Neuron (in vitro differentiated cells): Measurements from ENCODE around the gene TUBB1.
"Not testable (repeated sequence)": the region's sequence is repeated elsewhere in the genome, so short reads cannot be mapped to it uniquely, and the experiment has no call there.

Experiments used
- H2AFZ ChIP-seq: one replicate; pipeline ENCODE4 v1.6.1; 2013; ENCODE audit warnings: low read depth, mild to moderate bottlenecking, inconsistent platforms, low read length, moderate library complexity
- H3K27me3 ChIP-seq: one replicate; pipeline ENCODE4 v1.6.1; 2013; ENCODE audit warnings: low read length; ENCODE audit not compliant: insufficient read depth
- H3K36me3 ChIP-seq: one replicate; pipeline ENCODE4 v1.6.1; 2013; ENCODE audit warnings: low read length; ENCODE audit not compliant: insufficient read depth
- H3K4me1 ChIP-seq: one replicate; pipeline ENCODE4 v1.6.1; 2013; ENCODE audit warnings: low read length; ENCODE audit not compliant: insufficient read depth
- H3K4me3 ChIP-seq: 2 replicates; pipeline ENCODE4 v1.5.1; 2013; ENCODE audit warnings: mild to moderate bottlenecking, low read length, moderate library complexity
- H3K9me3 ChIP-seq: one replicate; pipeline ENCODE4 v1.6.1; 2013; ENCODE audit warnings: low read length

Gene TUBB1

DNA sequence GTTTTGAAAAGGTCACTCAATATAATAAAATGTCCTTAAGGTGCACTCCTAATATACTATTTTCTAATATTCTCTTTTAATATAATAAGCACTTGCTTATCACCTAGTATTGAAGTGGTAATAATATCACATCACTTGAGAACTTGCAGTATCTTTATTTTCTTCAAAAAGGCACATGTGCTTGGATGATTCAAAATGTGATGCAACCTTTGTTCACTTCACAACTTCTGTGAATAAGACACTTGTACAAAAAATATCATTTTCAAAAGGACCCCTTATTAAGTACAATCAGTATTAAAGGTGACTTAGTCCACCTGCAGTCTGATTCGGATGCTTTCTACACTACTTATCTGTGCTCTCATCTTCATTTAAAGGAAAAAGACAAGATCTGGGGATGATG is 20.0 kb downstream of the TUBB1 start:
- Histone ChIP-seq H2AFZ (no peak overlapping the region), H3K4me3 (no peak overlapping the region), H3K36me3 (peaks cover 11% of the 10 kb centered on the region), H3K27me3 (no peaks in the 10 kb centered on the region), H3K9me3 (peaks cover 3% of the 10 kb centered on the region), H3K4me1 (peaks cover 17% of the 10 kb centered on the region)

DNA sequence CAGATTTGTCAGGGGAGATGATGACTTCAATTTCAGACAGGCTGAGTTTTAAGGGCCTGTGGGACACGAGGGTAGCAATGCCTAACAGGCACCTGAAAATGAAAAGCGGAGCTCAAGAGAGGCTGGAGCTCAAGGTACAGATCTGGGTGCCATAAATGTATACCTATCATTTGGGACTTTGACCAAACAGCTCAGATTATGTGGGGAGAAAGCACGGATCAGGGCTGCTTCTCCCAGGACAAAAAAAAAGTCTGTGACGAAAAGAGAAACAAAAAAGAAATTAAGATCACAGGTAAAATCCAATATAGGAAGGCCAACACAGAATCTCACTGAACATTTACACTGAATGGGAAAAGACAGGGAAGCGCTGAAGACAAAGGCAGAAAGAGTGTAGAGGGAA is 21.4 kb downstream of the TUBB1 start:
- no peaks in the 10 kb centered on the region for H3K27me3 ChIP-seq
- H3K4me3 ChIP-seq, result no peak overlapping the region
- H2AFZ ChIP-seq, result no peak overlapping the region
- H3K36me3 ChIP-seq, result peaks cover 7% of the 10 kb centered on the region
- H3K9me3 ChIP-seq, result peaks cover 3% of the 10 kb centered on the region
- H3K4me1 ChIP-seq, result peaks cover 17% of the 10 kb centered on the region

DNA sequence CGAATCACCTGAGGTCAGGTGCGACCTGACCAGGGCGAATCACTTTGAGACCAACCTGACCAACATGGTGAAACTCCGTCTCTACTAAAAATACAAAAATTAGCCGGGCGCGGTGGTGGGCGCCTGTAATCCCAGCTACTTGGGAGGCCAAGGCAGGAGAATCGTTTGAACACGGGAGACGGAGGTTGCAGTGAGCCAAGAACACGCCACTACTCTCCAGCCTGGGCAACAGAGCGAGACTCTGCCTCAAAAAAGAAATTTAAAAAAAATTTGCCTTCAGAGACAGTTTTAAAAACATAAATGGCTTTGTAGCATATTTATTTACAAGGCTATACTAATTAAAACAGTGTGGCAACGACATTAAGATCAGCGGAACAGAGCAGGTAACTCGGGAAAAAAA is 22.3 kb downstream of the TUBB1 start:
- H3K4me3 ChIP-seq, result peak overlapping the region; percentile 67

DNA sequence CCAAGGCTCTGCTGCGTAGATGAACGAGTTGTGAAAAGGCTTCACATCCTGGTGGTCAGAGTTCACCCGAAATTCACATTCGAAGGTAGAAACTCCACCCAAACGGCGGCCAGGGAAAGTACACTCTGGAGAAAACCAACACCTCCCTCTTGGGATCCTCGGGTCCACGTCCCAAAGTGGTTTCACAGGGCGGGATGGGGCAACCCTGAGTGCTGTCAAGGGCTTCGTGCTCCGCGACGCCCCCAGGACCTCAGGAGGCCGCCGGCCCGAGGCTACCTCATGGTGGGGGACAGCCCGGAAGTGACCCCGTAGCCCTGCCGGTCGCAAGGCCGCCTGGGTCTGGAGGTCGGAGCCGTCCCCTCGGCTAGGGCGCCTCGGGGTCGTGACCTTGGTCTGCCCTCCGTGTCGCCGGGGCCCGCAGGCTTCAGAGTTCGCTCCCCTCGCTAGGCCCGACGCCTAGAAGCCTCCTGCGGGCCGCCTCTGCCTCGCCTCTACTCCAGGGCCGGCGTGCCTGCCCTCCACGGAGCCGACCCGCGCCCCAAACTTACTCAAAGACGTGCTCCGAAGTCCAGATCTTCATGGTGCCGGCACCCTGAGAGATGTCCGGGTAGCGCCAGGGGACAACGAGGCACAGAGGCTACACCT is 23.0 kb downstream of the TUBB1 start, which contains the start of gene PRELID3B:
Gene PRELID3B, minus strand, starts transcription at position 636 of the 645 bp plus-strand sequence. Its CDS starts 56 bp downstream, at position 580.
- Histone ChIP-seq H2AFZ (peak within 1 kb of the TSS; percentile 76), H3K27me3 (no peaks in the 10 kb centered on the region), H3K9me3 (peaks cover 3% of the 10 kb centered on the region), H3K4me1 (peaks cover 14% of the 10 kb centered on the region), H3K4me3 (peak within 1 kb of the TSS; percentile 67), H3K36me3 (no peaks in the 10 kb centered on the region)

More for the DNA sequence above, 22.3 kb downstream of the TUBB1 start:
- not testable (repeated sequence) for H3K9me3 ChIP-seq, H3K27me3 ChIP-seq, H3K36me3 ChIP-seq, H2AFZ ChIP-seq
- H3K4me1 ChIP-seq, result peaks cover 17% of the 10 kb centered on the region

DNA sequence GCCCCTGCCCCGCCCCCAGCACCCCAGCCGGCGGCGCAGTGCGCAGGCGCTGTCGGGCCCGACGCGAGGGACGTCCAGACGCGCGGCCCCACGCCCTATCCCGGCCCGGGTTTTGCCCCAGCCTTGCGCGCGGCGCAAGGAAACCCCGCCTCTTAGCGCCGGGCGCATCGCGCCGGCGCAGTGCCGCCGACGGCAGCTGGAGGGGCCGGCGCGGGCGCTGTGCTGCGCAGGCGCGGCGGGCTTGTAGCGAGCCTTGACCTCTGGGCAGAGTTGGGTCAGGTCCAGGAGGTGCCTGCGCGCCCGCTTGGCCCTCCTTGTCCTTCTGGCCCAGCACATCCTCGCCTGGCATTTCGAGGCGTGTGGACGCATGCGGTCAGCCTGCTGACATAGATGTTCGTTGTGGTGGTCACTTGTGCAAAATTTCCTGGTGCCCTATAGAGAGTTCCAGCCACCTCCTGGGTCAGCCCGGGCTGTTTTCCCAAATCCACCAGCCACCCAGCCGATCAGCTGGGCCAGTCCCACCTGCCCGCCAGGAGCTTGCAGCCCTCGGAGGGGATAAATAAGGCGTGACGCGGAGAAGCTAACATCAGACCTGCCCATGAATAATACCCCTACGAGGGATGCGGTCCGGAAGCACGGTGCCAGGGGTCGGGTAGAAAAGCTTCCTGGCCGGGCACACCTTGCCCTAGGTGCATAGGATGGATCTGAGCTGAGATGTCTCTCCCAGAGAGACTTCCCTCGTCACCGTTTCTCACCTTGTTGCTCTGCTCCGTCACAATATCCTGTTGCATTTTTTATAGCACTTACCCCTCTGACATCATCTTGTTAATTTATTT is 23.8 kb downstream of the TUBB1 start:
- no peaks in the 10 kb centered on the region for H3K27me3 ChIP-seq
- H3K4me3 ChIP-seq, result peak overlapping the region; percentile 67
- H3K4me1 ChIP-seq, result peaks cover 8% of the 10 kb centered on the region

DNA sequence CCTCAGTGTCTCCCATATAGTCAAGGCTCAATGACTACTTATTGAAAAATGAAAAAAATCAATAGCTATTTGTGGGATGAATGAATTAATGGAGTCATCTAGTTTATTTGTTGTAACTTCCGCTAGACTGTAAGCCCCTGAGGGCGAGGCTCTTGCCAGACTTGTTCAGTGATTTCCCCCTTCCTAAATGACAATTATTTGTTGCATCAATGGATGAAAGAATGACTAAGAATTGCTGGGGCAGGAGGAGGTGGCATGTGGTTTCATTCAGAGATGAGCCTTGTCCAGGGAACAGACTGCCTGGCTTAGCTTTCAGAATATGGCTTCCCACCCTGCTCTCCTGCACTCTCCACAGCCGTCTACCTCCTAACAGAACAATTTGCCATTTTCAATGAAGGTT is 24.5 kb downstream of the TUBB1 start:
- no peaks in the 10 kb centered on the region for H3K27me3 ChIP-seq

More for the DNA sequence above, 23.8 kb downstream of the TUBB1 start:
- Histone ChIP-seq H2AFZ (peak overlapping the region; percentile 76), H3K9me3 (peaks cover 3% of the 10 kb centered on the region), H3K36me3 (no peaks in the 10 kb centered on the region)

DNA sequence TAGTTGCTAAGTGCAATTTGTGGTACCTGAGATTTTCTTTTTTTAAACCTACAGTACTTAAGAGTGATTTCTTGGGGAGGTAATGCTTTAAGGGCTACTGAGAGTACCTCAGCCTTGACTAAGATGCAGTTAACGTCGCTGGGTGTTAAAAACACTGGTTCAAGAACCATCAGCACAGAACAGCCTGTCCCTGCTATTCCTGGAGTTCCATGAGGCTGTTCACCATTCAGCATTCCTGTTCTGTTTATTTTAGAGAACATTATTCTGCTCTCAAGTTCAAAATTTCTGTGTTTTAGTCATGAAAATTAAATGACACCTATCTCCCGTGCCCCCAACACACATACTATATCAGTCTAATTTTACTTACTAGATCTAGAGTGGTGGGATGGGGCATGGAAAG is 25.1 kb downstream of the TUBB1 start:
- H3K9me3 ChIP-seq, result peaks cover 3% of the 10 kb centered on the region
- no peaks in the 10 kb centered on the region for H3K36me3 ChIP-seq
- no peaks in the 10 kb centered on the region for H3K27me3 ChIP-seq
- no peak overlapping the region for H2AFZ ChIP-seq
- H3K4me3 ChIP-seq, result no peak overlapping the region
- peaks cover 2% of the 10 kb centered on the region for H3K4me1 ChIP-seq

More for the DNA sequence above, 24.5 kb downstream of the TUBB1 start:
- H3K4me3 ChIP-seq, result no peak overlapping the region
- peaks cover 2% of the 10 kb centered on the region for H3K4me1 ChIP-seq
- no peaks in the 10 kb centered on the region for H3K36me3 ChIP-seq
- H3K9me3 ChIP-seq, result peaks cover 3% of the 10 kb centered on the region
- H2AFZ ChIP-seq, result no peak overlapping the region

DNA sequence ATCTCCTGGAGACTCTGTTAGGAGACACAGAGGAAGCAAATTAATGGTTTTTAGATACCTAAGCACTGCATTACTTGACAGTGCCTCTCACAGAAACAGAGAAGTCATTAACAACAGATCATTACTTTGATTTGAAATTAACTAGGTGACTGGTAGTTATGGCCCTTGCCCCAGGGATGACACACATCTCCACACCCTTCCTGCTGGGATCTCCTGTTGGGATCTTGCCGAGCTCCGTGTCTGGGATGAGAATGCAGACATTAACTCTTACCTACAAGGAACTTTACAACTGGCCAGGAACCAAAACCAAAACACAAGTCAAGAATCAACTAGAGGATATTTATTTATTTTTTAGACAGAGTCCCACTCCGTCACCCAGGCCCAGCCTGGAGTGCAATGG is 25.6 kb downstream of the TUBB1 start:
- H3K4me1 ChIP-seq, result peaks cover 2% of the 10 kb centered on the region
- H3K27me3 ChIP-seq, result no peaks in the 10 kb centered on the region
- H3K4me3 ChIP-seq, result no peak overlapping the region
- peaks cover 3% of the 10 kb centered on the region for H3K9me3 ChIP-seq
- H3K36me3 ChIP-seq, result no peaks in the 10 kb centered on the region
- no peak overlapping the region for H2AFZ ChIP-seq

DNA sequence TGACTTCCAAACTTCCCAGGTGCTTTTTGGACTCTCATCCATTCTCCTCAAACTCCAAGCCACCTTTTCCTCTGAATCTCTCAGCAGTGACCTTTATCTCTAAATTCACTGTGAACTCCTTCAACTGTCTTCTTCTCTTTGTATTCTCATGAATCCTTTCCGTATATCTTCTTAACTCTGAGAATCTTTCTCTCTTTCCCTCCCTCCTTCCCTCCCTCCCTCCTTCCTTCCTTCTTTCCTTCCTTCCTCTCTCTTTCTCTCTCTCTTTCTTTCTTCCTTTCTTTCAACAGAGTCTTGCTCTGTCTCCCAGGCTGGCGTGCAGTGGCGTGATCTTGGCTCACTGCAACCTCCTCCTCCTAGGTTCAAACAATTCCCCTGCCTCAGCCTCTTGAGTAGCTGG is 27.6 kb downstream of the TUBB1 start:
- Histone ChIP-seq H2AFZ (no peak overlapping the region), H3K4me3 (no peak overlapping the region), H3K27me3 (peaks cover 2% of the 10 kb centered on the region), H3K36me3 (no peaks in the 10 kb centered on the region), H3K4me1 (peaks cover 2% of the 10 kb centered on the region), H3K9me3 (peaks cover 2% of the 10 kb centered on the region)

DNA sequence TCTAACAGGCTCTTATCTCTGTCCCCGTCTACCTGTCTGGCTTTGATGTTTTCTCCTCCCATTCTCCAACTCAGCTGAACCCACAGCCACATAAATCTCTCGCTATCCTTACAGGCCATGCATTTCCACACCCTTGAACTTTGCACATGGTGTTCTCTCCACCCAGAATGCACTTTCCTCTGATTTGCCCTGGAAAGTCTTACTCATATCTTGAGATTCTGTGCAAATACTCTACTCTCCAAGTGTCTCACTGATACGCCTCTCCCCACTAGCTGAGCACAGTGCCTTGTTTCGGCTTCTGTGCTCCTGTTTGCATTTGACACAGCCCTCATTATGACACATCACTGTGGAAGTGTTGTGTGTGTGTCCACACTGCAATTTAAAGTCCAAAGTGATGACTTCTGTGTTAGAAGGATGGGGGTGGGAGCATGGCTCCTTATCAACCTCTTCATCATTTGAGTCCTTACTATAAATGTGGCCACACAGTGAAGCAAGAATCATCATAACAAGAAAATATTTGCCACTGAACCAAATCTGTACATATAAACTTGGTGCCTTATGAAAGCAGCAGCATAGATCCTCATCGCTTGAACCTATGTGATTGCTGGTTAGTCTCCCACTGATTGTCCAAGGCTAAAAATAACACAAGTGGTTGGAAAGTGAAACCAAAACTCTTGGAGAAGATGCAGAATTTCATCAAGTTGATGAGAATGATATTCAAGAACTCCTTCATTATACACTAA is 28.9 kb downstream of the TUBB1 start:
- H3K4me1 ChIP-seq, result peaks cover 2% of the 10 kb centered on the region
- no peaks in the 10 kb centered on the region for H3K36me3 ChIP-seq
- H2AFZ ChIP-seq, result no peak overlapping the region
- H3K4me3 ChIP-seq, result no peak overlapping the region
- H3K27me3 ChIP-seq, result peaks cover 3% of the 10 kb centered on the region
- H3K9me3 ChIP-seq, result no peaks in the 10 kb centered on the region

DNA sequence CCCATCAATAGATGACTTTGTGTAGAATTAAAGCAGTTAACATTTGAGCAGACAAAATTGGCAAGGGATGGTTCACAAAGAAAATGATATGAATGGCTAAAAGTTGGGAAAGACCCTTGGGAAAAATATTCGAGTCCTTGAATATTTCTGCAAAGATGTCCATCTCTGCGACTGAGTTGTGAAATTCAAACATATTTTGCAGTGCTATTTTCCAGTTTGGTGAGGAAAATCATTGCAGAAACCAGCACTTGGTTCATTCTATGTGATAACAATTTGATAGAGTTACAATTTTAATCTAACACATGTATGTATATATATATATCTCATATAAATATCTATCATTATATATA is 29.4 kb downstream of the TUBB1 start:
- Histone ChIP-seq H3K27me3 (peaks cover 3% of the 10 kb centered on the region), H3K36me3 (no peaks in the 10 kb centered on the region), H3K4me1 (peaks cover 2% of the 10 kb centered on the region), H2AFZ (no peak overlapping the region), H3K4me3 (no peak overlapping the region), H3K9me3 (no peaks in the 10 kb centered on the region)

DNA sequence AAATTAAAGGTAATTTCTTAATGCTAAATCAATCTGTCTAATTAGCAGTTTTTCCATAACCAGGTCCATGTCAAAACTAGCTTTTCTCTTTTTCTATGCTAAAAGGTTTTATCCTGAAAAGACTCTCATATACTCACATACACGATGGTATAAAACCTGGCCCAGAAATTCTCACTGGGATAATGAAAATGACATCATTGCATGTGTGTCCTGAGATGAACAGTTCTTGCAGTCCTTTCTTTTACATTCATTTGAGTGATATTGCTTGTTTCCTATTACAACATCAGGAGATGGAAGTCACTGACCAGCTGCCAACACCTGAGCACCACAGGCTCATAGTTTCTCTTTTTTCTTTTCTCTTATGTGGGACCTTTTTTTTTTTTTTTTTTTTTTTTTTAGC is 31.2 kb downstream of the TUBB1 start:
- H3K4me3 ChIP-seq, result no peak overlapping the region
- H3K27me3 ChIP-seq, result peaks cover 3% of the 10 kb centered on the region
- H3K36me3 ChIP-seq, result no peaks in the 10 kb centered on the region
- no peak overlapping the region for H2AFZ ChIP-seq
- H3K9me3 ChIP-seq, result no peaks in the 10 kb centered on the region
- peaks cover 2% of the 10 kb centered on the region for H3K4me1 ChIP-seq

DNA sequence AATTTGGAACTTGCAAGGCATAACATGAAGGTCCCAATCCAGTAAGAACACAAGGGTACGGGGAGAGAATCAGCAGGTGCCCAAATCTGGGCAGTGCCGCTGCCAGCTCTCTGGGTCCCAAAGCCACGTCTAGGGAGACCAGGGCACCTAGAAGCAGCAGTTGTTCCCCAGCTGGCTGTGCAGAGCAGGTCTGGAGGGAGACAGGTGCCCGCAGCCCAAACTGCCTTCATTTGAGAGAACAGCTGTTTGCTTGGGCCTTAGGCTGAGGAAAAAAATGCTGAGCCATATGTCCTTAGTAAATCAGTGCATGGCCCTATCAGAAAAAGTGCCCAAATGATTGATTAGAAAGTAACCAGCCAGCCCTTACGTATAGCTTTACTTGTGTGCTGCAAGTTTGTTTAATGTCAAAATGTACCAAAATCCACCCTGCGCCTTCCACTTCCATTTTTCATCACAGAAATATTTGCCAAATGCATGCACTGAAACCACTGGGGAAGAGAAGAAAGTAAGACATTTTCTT is 32.5 kb downstream of the TUBB1 start:
- H2AFZ ChIP-seq, result no peak overlapping the region
- H3K36me3 ChIP-seq, result no peaks in the 10 kb centered on the region
- no peaks in the 10 kb centered on the region for H3K9me3 ChIP-seq
- H3K4me1 ChIP-seq, result peaks cover under 1% of the 10 kb centered on the region
- H3K27me3 ChIP-seq, result peaks cover 3% of the 10 kb centered on the region
- H3K4me3 ChIP-seq, result no peak overlapping the region
